Upper lobe of right lung (tissue), 1 donor: ENCODE results near the gene PLA2G4A. TPM values are rescaled to one million over a fixed set of nuclear protein-coding genes. Genes with fewer than 3 reads are reported as not detected.

Experiments
- ATAC-seq: fragments of 200-7000 bp; cut with Tn5 transposase; one replicate; pipeline ENCODE4 v1.9.1; 2020; ENCODE audit warnings: mild to moderate bottlenecking, moderate library complexity
- DNase-seq: peaks from one replicate; pipeline ENCODE4 v3.0.0-alpha.2; 2020
- H3K27ac ChIP-seq: fragments of 200-600 bp; one replicate; pipeline ENCODE4 v1.8.0; 2022
- H3K27me3 ChIP-seq: fragments of 200-600 bp; one replicate; pipeline ENCODE4 v1.8.0; 2022; ENCODE audit warnings: mild to moderate bottlenecking
- H3K36me3 ChIP-seq: fragments of 200-600 bp; one replicate; pipeline ENCODE4 v1.8.0; 2022
- H3K4me1 ChIP-seq: fragments of 200-600 bp; one replicate; pipeline ENCODE4 v1.8.0; 2022
- H3K4me3 ChIP-seq: fragments of 200-600 bp; one replicate; pipeline ENCODE4 v1.8.0; 2022; ENCODE audit warnings: mild to moderate bottlenecking
- H3K9me3 ChIP-seq: fragments of 200-600 bp; one replicate; pipeline ENCODE4 v1.8.0; 2022
- CTCF ChIP-seq: fragments of 200-600 bp; IDR thresholded peaks from one replicate; pipeline ENCODE4 v1.8.0; 2022; ENCODE audit warnings: antibody characterized with exemption
- intact Hi-C: fragments of 100-400 bp; cut with DNase I; formaldehyde crosslinking; loops from one replicate; pipeline ENCODE4 v1.11.0; 2022
- total RNA-seq: library from RNA; stranded (reverse); fragmentation: NEBNext Ultra II Directional; extraction: Animal tissue kit (Norgen Biotek cat#: 25700); gene quantifications from one replicate; pipeline ENCODE4 v1.2.1, GENCODE V29; 2021
- donor health status: DM: no; HTN: yes; CAD: no; lungs with severe emphysema.

PLA2G4A gene
- total RNA-seq, 1 donor from 2014 or later = 10.7 TPM

- Histone ChIP-seq H3K36me3 (no peaks in the 10 kb centered on the region), H3K27me3 (no peaks in the 10 kb centered on the region), H3K4me3 (no peak overlapping the region), H3K27ac (no peak overlapping the region), H3K4me1 (no peaks in the 10 kb centered on the region), H3K9me3 (no peaks in the 10 kb centered on the region)
- TF ChIP-seq CTCF = no peak
- DNase-seq (no peak), ATAC-seq (no peak)
- intact Hi-C loops = no loop called here
Measured at GRCh38 chr1:186864296-186864695, 35.5 kb downstream of the PLA2G4A start.

DNA sequence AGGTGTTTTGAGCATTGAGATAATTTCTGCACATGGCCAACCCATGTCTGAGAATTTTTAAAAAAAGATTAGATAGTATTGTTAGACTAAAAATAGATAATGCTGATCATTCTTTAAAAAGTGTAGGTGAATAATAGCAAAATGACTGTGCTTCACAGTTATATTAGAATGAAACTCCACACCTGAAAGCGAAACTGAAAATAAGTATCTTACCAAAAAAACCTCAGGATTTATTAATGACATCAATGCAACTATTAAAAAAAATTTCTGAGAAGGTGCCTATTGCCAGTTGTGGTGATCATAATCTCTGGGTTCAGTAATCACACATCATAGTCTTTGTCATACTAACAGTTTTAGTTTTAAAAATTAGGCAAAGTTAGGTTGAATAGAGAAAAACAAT is 36.5 kb downstream of the PLA2G4A start:
- intact Hi-C loops = no loop called here
- H3K27ac ChIP-seq = no peak overlapping the region
- no peaks in the 10 kb centered on the region for H3K36me3 ChIP-seq
- ATAC-seq (no peak), DNase-seq (no peak)
- no peak for TF ChIP-seq CTCF
- peaks cover 6% of the 10 kb centered on the region for H3K4me1 ChIP-seq
- no peaks in the 10 kb centered on the region for H3K27me3 ChIP-seq
- H3K9me3 ChIP-seq = no peaks in the 10 kb centered on the region
- no peak overlapping the region for H3K4me3 ChIP-seq

GRCh38 chr1:186865857-186866256 is 37.1 kb downstream of the PLA2G4A start:
- H3K4me3 ChIP-seq = no peak overlapping the region
- no peak for TF ChIP-seq CTCF
- no peaks in the 10 kb centered on the region for H3K36me3 ChIP-seq
- DNase-seq (no peak), ATAC-seq (no peak)
- no peaks in the 10 kb centered on the region for H3K9me3 ChIP-seq
- H3K27me3 ChIP-seq = no peaks in the 10 kb centered on the region
- peaks cover 6% of the 10 kb centered on the region for H3K4me1 ChIP-seq
- intact Hi-C loops = no loop called here
- no peak overlapping the region for H3K27ac ChIP-seq

DNA sequence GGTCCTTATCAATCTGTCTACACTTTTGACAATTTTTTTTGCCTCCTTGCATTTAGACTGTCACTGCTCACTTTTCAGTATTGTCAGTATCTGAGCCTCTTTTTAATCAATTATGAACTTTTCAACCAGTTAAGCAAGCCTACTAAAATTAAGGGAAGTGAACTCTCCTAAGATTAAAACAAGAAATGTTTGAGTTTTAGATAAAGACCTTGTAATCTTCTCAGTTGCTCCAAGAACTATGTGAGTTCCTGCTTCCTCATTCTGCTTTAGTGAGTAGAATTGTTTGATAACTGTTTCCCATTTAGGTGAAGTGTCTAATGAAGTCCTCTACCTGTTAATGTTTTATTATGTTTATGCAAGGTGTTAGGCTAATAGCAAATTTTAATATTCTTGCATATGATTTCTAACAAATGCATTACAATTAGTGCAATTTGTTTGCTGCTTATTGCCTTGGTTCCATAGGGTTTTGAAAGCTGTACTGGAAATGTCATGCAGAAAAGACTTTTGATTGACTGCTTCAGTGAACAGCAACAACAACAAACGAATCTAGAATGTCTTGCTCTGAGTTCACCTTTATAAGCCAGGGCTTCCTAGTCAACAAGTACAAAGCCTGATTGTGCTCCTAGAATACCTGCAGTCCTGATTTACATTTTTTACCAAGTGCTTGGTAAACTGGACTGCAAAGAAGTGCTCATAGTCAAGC is 40.9 kb downstream of the PLA2G4A start:
- H3K9me3 ChIP-seq = no peaks in the 10 kb centered on the region
- no peak for DNase-seq
- intact Hi-C loops = no loop called here
- ATAC-seq = no peak
- no peaks in the 10 kb centered on the region for H3K27me3 ChIP-seq
- H3K36me3 ChIP-seq = no peaks in the 10 kb centered on the region
- H3K4me3 ChIP-seq = no peak overlapping the region
- no peak for TF ChIP-seq CTCF
- H3K4me1 ChIP-seq = peaks cover 6% of the 10 kb centered on the region
- no peak overlapping the region for H3K27ac ChIP-seq

DNA sequence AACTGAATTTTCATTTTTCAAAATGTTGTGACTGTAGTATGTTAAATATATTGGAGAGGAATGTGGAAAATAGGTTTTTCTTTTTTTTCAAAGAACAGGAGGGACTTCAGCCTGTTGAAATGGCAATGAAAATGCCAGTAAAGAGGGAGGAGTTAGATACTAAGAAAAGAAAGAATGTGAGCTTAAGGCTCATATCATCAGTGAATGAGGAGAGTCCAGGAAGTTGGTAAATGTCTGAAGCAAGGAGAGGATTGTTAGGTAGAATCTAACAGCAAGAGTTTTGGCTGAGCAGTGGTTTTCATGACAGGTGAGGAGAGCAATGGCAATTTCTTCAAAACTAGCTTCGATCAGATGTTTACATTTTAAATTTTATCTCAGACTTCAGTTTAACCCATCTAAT is 43.0 kb downstream of the PLA2G4A start:
- intact Hi-C loops = no loop called here
- H3K4me3 ChIP-seq = no peak overlapping the region
- H3K27ac ChIP-seq = no peak overlapping the region
- TF ChIP-seq CTCF = no peak
- no peaks in the 10 kb centered on the region for H3K36me3 ChIP-seq
- no peak for ATAC-seq
- H3K9me3 ChIP-seq = no peaks in the 10 kb centered on the region
- no peak for DNase-seq
- peaks cover 6% of the 10 kb centered on the region for H3K4me1 ChIP-seq
- no peaks in the 10 kb centered on the region for H3K27me3 ChIP-seq

- H3K27me3 ChIP-seq = no peaks in the 10 kb centered on the region
- no peak overlapping the region for H3K27ac ChIP-seq
- no peak for TF ChIP-seq CTCF
- DNase-seq = no peak
- H3K9me3 ChIP-seq = no peaks in the 10 kb centered on the region
- intact Hi-C loops = no loop called here
- H3K4me3 ChIP-seq = no peak overlapping the region
- ATAC-seq = no peak
- H3K36me3 ChIP-seq = no peaks in the 10 kb centered on the region
- H3K4me1 ChIP-seq = peaks cover 6% of the 10 kb centered on the region
Measured at GRCh38 chr1:186872291-186872690, 43.5 kb downstream of the PLA2G4A start.
